ENCODE results near the gene CD22. TPM values are rescaled to one million over a fixed set of nuclear protein-coding genes. Genes with fewer than 3 reads are reported as not detected.

CD22 gene
- total and polyA plus RNA-seq, 2 donors (not counting 3 experiments of a cell fraction or from before 2014, with no cell fraction given), result not detected

GRCh38 chr19:35314031-35314430, 15.0 kb upstream of the CD22 start:
- BruUV-seq (replicated peaks), result no TSS peak
- CTCF ChIA-PET, result interaction anchor here (1.0 to 2.1 kb wide), 2 partner anchors 10 to 39 kb away, joined by 4 read pairs; no protein-coding TSS in a partner anchor
- dilution Hi-C loops (cut with MboI; ENCODE audit: extremely low pct_ligation_motif_present, low sequenced_read_pairs) (no loop called here), intact Hi-C loops (cut with micrococcal nuclease) (no loop called here)
- Histone ChIP-seq H3K4me1 (ENCODE audit: control insufficient read depth, extremely low read depth, insufficient read depth, low read length) (peaks cover 5% of the 10 kb centered on the region), H3K27me3 (ENCODE audit: control insufficient read depth in 2 of 2, insufficient read depth in 2 of 2, low read length in 2 of 2) (no peaks in the 10 kb centered on the region), H4K20me1 (replicated peaks; ENCODE audit: control insufficient read depth, extremely low read depth, insufficient read depth, low read length) (no peaks in the 10 kb centered on the region), H3K27ac (ENCODE audit: insufficient read depth, low read depth, low read length) (no peak overlapping the region), H3K79me2 (ENCODE audit: control insufficient read depth, insufficient read depth, low read length) (no peaks in the 10 kb centered on the region), H3K4me3 (replicated peaks in 1 of 3; ENCODE audit: insufficient read depth in 1 of 3, low read depth in 1 of 3, low read length in 3 of 3) (no peak overlapping the region), H3K9me1 (replicated peaks; ENCODE audit: control insufficient read depth, extremely low read depth, insufficient read depth, low read length) (no peaks in the 10 kb centered on the region), H3K9ac (replicated peaks; ENCODE audit: extremely low read depth, insufficient read depth, low read length) (no peak overlapping the region), H3K36me3 (ENCODE audit: control insufficient read depth in 2 of 2, extremely low read depth in 1 of 2, insufficient read depth in 2 of 2, low read length in 2 of 2) (no peaks in the 10 kb centered on the region), H3K9me3 (replicated peaks; ENCODE audit: control insufficient read depth, insufficient read depth, low read length) (no peaks in the 10 kb centered on the region), H2AFZ (ENCODE audit: low read depth, low read length) (no peak overlapping the region), H3K4me2 (ENCODE audit: insufficient read depth, low read length) (no peak overlapping the region)
- POLR2A ChIA-PET, result no interaction called here
- DNase-seq (ENCODE audit: low read depth, low spot score), result no peak
- FAIRE-seq, result no peak
- TF ChIP-seq EZH2 (IDR thresholded peaks at IDR 0.05; ENCODE audit: borderline replicate concordance, low read depth, low read length, severe bottlenecking) (no peak), MYC (IDR thresholded peaks at IDR 0.05; ENCODE audit: low read depth, low read length) (no peak)

GRCh38 chr19:35314858-35315470, 14.0 kb upstream of the CD22 start:
- H2AFZ ChIP-seq (ENCODE audit: low read depth, low read length), result no peak overlapping the region
- H3K9ac ChIP-seq (replicated peaks; ENCODE audit: extremely low read depth, insufficient read depth, low read length), result no peak overlapping the region
- no peaks in the 10 kb centered on the region for H3K9me1 ChIP-seq (replicated peaks; ENCODE audit: control insufficient read depth, extremely low read depth, insufficient read depth, low read length)
- FAIRE-seq, result no peak
- H3K27ac ChIP-seq (ENCODE audit: insufficient read depth, low read depth, low read length), result no peak overlapping the region
- no peak overlapping the region for H3K4me3 ChIP-seq (replicated peaks in 1 of 3; ENCODE audit: insufficient read depth in 1 of 3, low read depth in 1 of 3, low read length in 3 of 3)
- TF ChIP-seq POLR2AphosphoS5 (IDR thresholded peaks at IDR 0.05; ENCODE audit: insufficient read depth, low read depth, low read length), result no peak
- TF ChIP-seq GATA2 (IDR thresholded peaks at IDR 0.05; ENCODE audit: insufficient read depth, insufficient read length, low read depth, low read length), result no peak
- no peak for TF ChIP-seq MYC (IDR thresholded peaks at IDR 0.05; ENCODE audit: low read depth, low read length)
- no peak for TF ChIP-seq POLR2A (IDR thresholded peaks at IDR 0.05; ENCODE audit: low read depth, low read length)
- no peak for TF ChIP-seq MAX (IDR thresholded peaks at IDR 0.05; ENCODE audit: insufficient read depth, insufficient read length)
- TF ChIP-seq EZH2 (IDR thresholded peaks at IDR 0.05; ENCODE audit: borderline replicate concordance, low read depth, low read length, severe bottlenecking), result no peak
- no peak for TF ChIP-seq CTCF (IDR thresholded peaks at IDR 0.05; ENCODE audit: extremely low read depth in 1 of 2, insufficient read depth in 1 of 2, low read depth in 1 of 2, low read length in 2 of 2)
- TF ChIP-seq JUN (IDR thresholded peaks at IDR 0.05; ENCODE audit: borderline replicate concordance, insufficient read depth, insufficient read length, low read depth), result no peak
- TF ChIP-seq FOS (IDR thresholded peaks at IDR 0.05; ENCODE audit: borderline replicate concordance, insufficient read depth, low read length), result no peak
- no peaks in the 10 kb centered on the region for H3K27me3 ChIP-seq (ENCODE audit: control insufficient read depth in 2 of 2, insufficient read depth in 2 of 2, low read length in 2 of 2)
- H3K79me2 ChIP-seq (ENCODE audit: control insufficient read depth, insufficient read depth, low read length), result no peaks in the 10 kb centered on the region
- no peak for DNase-seq (ENCODE audit: low read depth, low spot score)
- H4K20me1 ChIP-seq (replicated peaks; ENCODE audit: control insufficient read depth, extremely low read depth, insufficient read depth, low read length), result no peaks in the 10 kb centered on the region
- intact Hi-C loops (cut with micrococcal nuclease) (no loop called here), dilution Hi-C loops (cut with MboI; ENCODE audit: extremely low pct_ligation_motif_present, low sequenced_read_pairs) (no loop called here)
- H3K36me3 ChIP-seq (ENCODE audit: control insufficient read depth in 2 of 2, extremely low read depth in 1 of 2, insufficient read depth in 2 of 2, low read length in 2 of 2), result no peaks in the 10 kb centered on the region
- peaks cover 5% of the 10 kb centered on the region for H3K4me1 ChIP-seq (ENCODE audit: control insufficient read depth, extremely low read depth, insufficient read depth, low read length)
- H3K9me3 ChIP-seq (replicated peaks; ENCODE audit: control insufficient read depth, insufficient read depth, low read length), result no peaks in the 10 kb centered on the region
- no TSS peak for BruUV-seq (replicated peaks)
- ChIA-PET POLR2A (no interaction called here), CTCF (interaction anchor here (1.1 to 2.1 kb wide), 2 partner anchors 10 to 180 kb away, joined by 4 read pairs; no protein-coding TSS in a partner anchor)
- no peak overlapping the region for H3K4me2 ChIP-seq (ENCODE audit: insufficient read depth, low read length)
